HG03045 (cell line): ENCODE results near the gene DAGLB.
"Not testable (repeated sequence)": the region's sequence is repeated elsewhere in the genome, so short reads cannot be mapped to it uniquely, and the experiment has no call there.

ENCODE experiments used
- ATAC-seq: cut with Tn5 transposase; IDR thresholded peaks from one replicate; pipeline ENCODE4 v1.9.1; 2021; ENCODE audit warnings: mild to moderate bottlenecking, moderate library complexity; ENCODE audit not compliant: unreplicated experiment

Gene DAGLB

GRCh38 chr7:6447581-6448199, at the start of gene DAGLB:
Gene DAGLB (minus strand): TSS chr7:6447954. CDS start chr7:6447842, 112 bp downstream.
- ATAC-seq: peak; percentile 85

GRCh38 chr7:6497637-6497905, 49.8 kb upstream of the DAGLB start:
- ATAC-seq: no peak

- ATAC-seq: no peak
Observed at GRCh38 chr7:6496842-6497636, 49.3 kb upstream of the DAGLB start.

GRCh38 chr7:6495597-6496262, 48.0 kb upstream of the DAGLB start:
- no peak for ATAC-seq

- ATAC-seq: no peak
Observed at GRCh38 chr7:6494365-6494764, 46.6 kb upstream of the DAGLB start.

- no peak for ATAC-seq
Observed at GRCh38 chr7:6491194-6491593, 43.4 kb upstream of the DAGLB start.

GRCh38 chr7:6489612-6490011, 41.9 kb upstream of the DAGLB start:
- ATAC-seq: no peak

GRCh38 chr7:6487184-6487545, 39.4 kb upstream of the DAGLB start:
- ATAC-seq: no peak

GRCh38 chr7:6486438-6487183, 38.9 kb upstream of the DAGLB start:
- ATAC-seq: no peak

GRCh38 chr7:6482743-6483119, 35.0 kb upstream of the DAGLB start:
- no peak for ATAC-seq

GRCh38 chr7:6482307-6482706, 34.6 kb upstream of the DAGLB start:
- ATAC-seq: no peak

GRCh38 chr7:6481445-6481844, 33.7 kb upstream of the DAGLB start:
- no peak for ATAC-seq

- no peak for ATAC-seq
Observed at GRCh38 chr7:6480323-6480660, 32.5 kb upstream of the DAGLB start.

GRCh38 chr7:6479067-6479466, 31.3 kb upstream of the DAGLB start:
- ATAC-seq: no peak

GRCh38 chr7:6478186-6478585, 30.4 kb upstream of the DAGLB start:
- ATAC-seq: no peak

GRCh38 chr7:6477318-6477660, 29.5 kb upstream of the DAGLB start:
- no peak for ATAC-seq

- ATAC-seq: no peak
Observed at GRCh38 chr7:6476596-6477317, 29.0 kb upstream of the DAGLB start.

GRCh38 chr7:6475433-6476186, 27.9 kb upstream of the DAGLB start:
- no peak for ATAC-seq

GRCh38 chr7:6465862-6466261, 18.1 kb upstream of the DAGLB start:
- ATAC-seq: no peak

- not testable (repeated sequence) for ATAC-seq
Observed at GRCh38 chr7:6463609-6464008, 15.9 kb upstream of the DAGLB start.
